ENCODE results near the gene ZFAND3.

DNA sequence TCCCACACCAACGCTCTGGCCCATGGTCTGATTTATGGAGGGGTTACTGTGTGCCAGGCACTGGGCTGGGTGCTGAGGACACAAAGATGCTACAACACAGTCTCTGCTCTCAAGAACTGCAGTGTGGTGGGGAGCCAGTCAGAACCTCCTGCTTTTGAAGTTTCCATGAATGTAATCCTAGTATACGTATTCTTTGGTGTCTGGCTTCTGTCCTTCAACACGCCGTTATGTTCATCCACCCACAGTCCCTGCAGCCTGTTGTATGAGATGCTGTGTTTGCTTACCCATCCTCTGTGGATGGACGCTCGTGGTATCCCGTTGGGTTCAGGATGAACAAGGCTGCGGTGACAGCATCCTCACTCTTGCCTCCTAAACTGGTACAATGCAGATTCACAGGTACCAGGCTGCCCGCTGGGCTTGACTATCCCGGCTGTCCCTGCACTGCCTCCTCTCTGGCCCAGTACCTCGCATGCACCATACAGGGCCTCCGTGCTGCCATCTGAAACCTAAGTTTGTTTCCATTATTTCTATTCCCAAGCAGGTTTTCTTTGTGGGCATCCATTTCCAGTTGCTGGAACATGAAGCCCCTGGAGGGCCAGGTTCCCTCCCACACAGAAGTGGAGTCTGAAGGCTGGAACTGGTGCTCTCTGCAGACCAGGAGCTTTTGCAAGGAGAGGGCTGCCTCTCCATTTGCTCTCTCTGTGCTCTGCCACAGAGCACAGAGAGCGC, 364.5 kb downstream of the ZFAND3 start:
- TF ChIP-seq TCF12 (IDR thresholded peaks at IDR 0.05), result no peak
- TF ChIP-seq, protein P1, sequence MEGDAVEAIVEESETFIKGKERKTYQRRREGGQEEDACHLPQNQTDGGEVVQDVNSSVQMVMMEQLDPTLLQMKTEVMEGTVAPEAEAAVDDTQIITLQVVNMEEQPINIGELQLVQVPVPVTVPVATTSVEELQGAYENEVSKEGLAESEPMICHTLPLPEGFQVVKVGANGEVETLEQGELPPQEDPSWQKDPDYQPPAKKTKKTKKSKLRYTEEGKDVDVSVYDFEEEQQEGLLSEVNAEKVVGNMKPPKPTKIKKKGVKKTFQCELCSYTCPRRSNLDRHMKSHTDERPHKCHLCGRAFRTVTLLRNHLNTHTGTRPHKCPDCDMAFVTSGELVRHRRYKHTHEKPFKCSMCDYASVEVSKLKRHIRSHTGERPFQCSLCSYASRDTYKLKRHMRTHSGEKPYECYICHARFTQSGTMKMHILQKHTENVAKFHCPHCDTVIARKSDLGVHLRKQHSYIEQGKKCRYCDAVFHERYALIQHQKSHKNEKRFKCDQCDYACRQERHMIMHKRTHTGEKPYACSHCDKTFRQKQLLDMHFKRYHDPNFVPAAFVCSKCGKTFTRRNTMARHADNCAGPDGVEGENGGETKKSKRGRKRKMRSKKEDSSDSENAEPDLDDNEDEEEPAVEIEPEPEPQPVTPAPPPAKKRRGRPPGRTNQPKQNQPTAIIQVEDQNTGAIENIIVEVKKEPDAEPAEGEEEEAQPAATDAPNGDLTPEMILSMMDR (IDR thresholded peaks at IDR 0.05), result no peak
- no peak for TF ChIP-seq TAF1 (IDR thresholded peaks at IDR 0.05; ENCODE audit: borderline replicate concordance, low read depth, low read length)
- TF ChIP-seq SMC3 (IDR thresholded peaks at IDR 0.05; ENCODE audit: low read depth, low read length), result no peak
- TF ChIP-seq POLR2AphosphoS5 (IDR thresholded peaks at IDR 0.05; ENCODE audit: low read depth, low read length), result no peak

Data from SK-N-SH (cell line).